PC-3 (cell line): Measurements from ENCODE around the gene APBB2. TPM values are rescaled to one million over a fixed set of nuclear protein-coding genes. Genes with fewer than 3 reads are reported as not detected.

Experiments used
- ATAC-seq: fragments of 200-7000 bp; cut with Tn5 transposase; 2 replicates; pipeline ENCODE4 v1.9.1; 2020; ENCODE audit warnings: mild to moderate bottlenecking, moderate library complexity
- BruUV-seq: library from RNA; stranded (reverse); fragments of 400-500 nt; replicated peaks from 2 replicates; lab custom pipeline; 2021; lab: Mats Ljungman, UMichigan
- CTCF ChIA-PET: fragments of 300-600 bp; sonication (Branson Sonifier 250); formaldehyde crosslinking; loops from one replicate; lab custom pipeline; 2022; ENCODE audit warnings: antibody characterized with exemption; lab: Charles Lee
- POLR2A ChIA-PET: fragments of 300-600 bp; sonication (Branson Sonifier 250); formaldehyde crosslinking; loops from one replicate; lab custom pipeline; 2022; ENCODE audit warnings: antibody characterized with exemption; ENCODE audit not compliant: unreplicated experiment; lab: Charles Lee
- DNase-seq: peaks from one replicate; pipeline ENCODE4 v3.0.0-alpha.2; 2015
- H2AFZ ChIP-seq: fragments of 300-600 bp; sonication (generic); 2 replicates; pipeline ENCODE4 v1.6.0; 2016; ENCODE audit warnings: antibody characterized with exemption, low read length
- H3F3A ChIP-seq: fragments of 300-600 bp; sonication (generic); one replicate; pipeline ENCODE4 v1.6.0; 2017; ENCODE audit warnings: antibody characterized with exemption, low read length, control low read depth, mild to moderate bottlenecking; ENCODE audit not compliant: unreplicated experiment
- H3K27ac ChIP-seq: fragments of 300-600 bp; sonication (generic); 2 replicates; pipeline ENCODE4 v1.5.1; 2016; ENCODE audit warnings: mild to moderate bottlenecking, low read length
- H3K27me3 ChIP-seq: fragments of 300-600 bp; sonication (generic); 2 replicates; pipeline ENCODE4 v1.6.1; 2016; ENCODE audit warnings: low read length, mixed read lengths
- H3K36me3 ChIP-seq: fragments of 300-600 bp; sonication (generic); 2 replicates; pipeline ENCODE4 v1.6.1; 2016; ENCODE audit warnings: low read depth, mixed run types, low read length, mixed read lengths
- H3K4me1 ChIP-seq: fragments of 300-600 bp; sonication (generic); 2 replicates; pipeline ENCODE4 v1.5.1; 2016; ENCODE audit warnings: low read length; ENCODE audit not compliant: insufficient read depth
- H3K4me2 ChIP-seq: fragments of 300-600 bp; sonication (generic); 2 replicates; pipeline ENCODE4 v1.6.0; 2016; ENCODE audit warnings: low read length
- H3K4me3 ChIP-seq: fragments of 300-600 bp; sonication (generic); 2 replicates; pipeline ENCODE4 v1.5.1; 2016; ENCODE audit warnings: mild to moderate bottlenecking, low read length, mixed read lengths
- H3K79me2 ChIP-seq: fragments of 300-600 bp; sonication (generic); 2 replicates; pipeline ENCODE4 v1.6.1; 2017; ENCODE audit warnings: low read length, mixed read lengths
- H3K9ac ChIP-seq: fragments of 300-600 bp; sonication (generic); 2 replicates; pipeline ENCODE4 v1.6.0; 2016; ENCODE audit warnings: mild to moderate bottlenecking, low read length
- H3K9me2 ChIP-seq: fragments of 300-600 bp; sonication (generic); replicated peaks from 2 replicates; pipeline ENCODE4 v1.6.1; 2016; ENCODE audit warnings: mixed run types, low read length, mixed read lengths
- H3K9me3 ChIP-seq: fragments of 300-600 bp; sonication (generic); 2 replicates; pipeline ENCODE4 v1.6.1; 2016; ENCODE audit warnings: low read length, mixed read lengths
- H4K20me1 ChIP-seq: fragments of 300-600 bp; sonication (generic); 2 replicates; pipeline ENCODE4 v1.6.1; 2016; ENCODE audit warnings: low read length, mixed read lengths
- CTCF ChIP-seq: fragments of 300-600 bp; sonication (generic); conservative IDR thresholded peaks from 2 replicates; pipeline ENCODE4 v1.5.1; 2017; ENCODE audit warnings: antibody characterized with exemption, low read depth, mild to moderate bottlenecking, low read length
- EZH2 ChIP-seq: fragments of 300-600 bp; sonication (generic); IDR thresholded peaks from one replicate; pipeline ENCODE4 v1.6.1; 2017; ENCODE audit warnings: antibody characterized with exemption, mild to moderate bottlenecking, low read length; ENCODE audit not compliant: unreplicated experiment
- EZH2phosphoT487 ChIP-seq: fragments of 300-600 bp; sonication (generic); IDR thresholded peaks from 2 replicates; pipeline ENCODE4 v1.6.1; 2018; ENCODE audit warnings: mild to moderate bottlenecking, antibody characterized with exemption, low read length, borderline replicate concordance
- intact Hi-C: fragments of 100-400 bp; cut with micrococcal nuclease; formaldehyde crosslinking; loops from 2 replicates; pipeline ENCODE4 v1.9.0; 2023
- total RNA-seq: library from RNA; depleted of rRNA; stranded (reverse); fragments of >200 nt; gene quantifications from 2 replicates; pipeline ENCODE4 v1.2.3, GENCODE V29; 2014

Gene APBB2
- total RNA-seq, 1 experiment from 2014 or later, result 24.7 TPM

GRCh38 chr4:41121906-41122305 lies 92.4 kb downstream of the APBB2 start:
- no peaks in the 10 kb centered on the region for H3K79me2 ChIP-seq
- ChIA-PET CTCF (no interaction called here), POLR2A (no interaction called here)

GRCh38 chr4:41120297-41121217 lies 93.8 kb downstream of the APBB2 start:
- ATAC-seq (peak; percentile 56; the same call in 1 of the 2 replicates), DNase-seq (no peak)
- Histone ChIP-seq H3K9ac (no peak overlapping the region), H3K4me2 (no peak overlapping the region), H2AFZ (no peak overlapping the region), H3K27ac (no peak overlapping the region), H3K4me1 (peaks cover 5% of the 10 kb centered on the region), H3F3A (no peaks in the 10 kb centered on the region), H3K79me2 (no peaks in the 10 kb centered on the region), H3K36me3 (no peaks in the 10 kb centered on the region), H3K9me3 (no peaks in the 10 kb centered on the region), H3K9me2 (no peaks in the 10 kb centered on the region), H3K27me3 (no peaks in the 10 kb centered on the region), H3K4me3 (no peak overlapping the region), H4K20me1 (no peaks in the 10 kb centered on the region)
- ChIA-PET POLR2A (no interaction called here), CTCF (no interaction called here)
- intact Hi-C loops, result no loop called here
- BruUV-seq, result no TSS peak
- TF ChIP-seq EZH2, result no peak
- no peak for TF ChIP-seq EZH2phosphoT487
- no peak for TF ChIP-seq CTCF

More at GRCh38 chr4:41121906-41122305, 92.4 kb downstream of the APBB2 start:
- H3F3A ChIP-seq, result no peaks in the 10 kb centered on the region
- intact Hi-C loops, result no loop called here
- H3K4me1 ChIP-seq, result peaks cover 5% of the 10 kb centered on the region
- ATAC-seq (no peak), DNase-seq (no peak)
- no peak overlapping the region for H2AFZ ChIP-seq
- no peak overlapping the region for H3K9ac ChIP-seq
- no peak overlapping the region for H3K4me3 ChIP-seq
- H4K20me1 ChIP-seq, result no peaks in the 10 kb centered on the region
- no peaks in the 10 kb centered on the region for H3K9me3 ChIP-seq
- no peaks in the 10 kb centered on the region for H3K27me3 ChIP-seq
- no TSS peak for BruUV-seq
- H3K27ac ChIP-seq, result no peak overlapping the region
- TF ChIP-seq EZH2 (no peak), EZH2phosphoT487 (no peak), CTCF (no peak)
- no peak overlapping the region for H3K4me2 ChIP-seq
- no peaks in the 10 kb centered on the region for H3K9me2 ChIP-seq
- no peaks in the 10 kb centered on the region for H3K36me3 ChIP-seq

GRCh38 chr4:41119867-41120295 lies 94.5 kb downstream of the APBB2 start:
- no peak overlapping the region for H3K4me2 ChIP-seq
- no peaks in the 10 kb centered on the region for H3K36me3 ChIP-seq
- ChIA-PET POLR2A (no interaction called here), CTCF (no interaction called here)
- H3K27ac ChIP-seq, result no peak overlapping the region
- intact Hi-C loops, result no loop called here
- no peaks in the 10 kb centered on the region for H3K9me3 ChIP-seq
- H4K20me1 ChIP-seq, result no peaks in the 10 kb centered on the region
- no peak overlapping the region for H3K9ac ChIP-seq
- ATAC-seq (no peak), DNase-seq (no peak)
- H3K79me2 ChIP-seq, result no peaks in the 10 kb centered on the region
- no peaks in the 10 kb centered on the region for H3K9me2 ChIP-seq
- no peak overlapping the region for H3K4me3 ChIP-seq
- no peak overlapping the region for H2AFZ ChIP-seq
- no peak for TF ChIP-seq CTCF
- TF ChIP-seq EZH2phosphoT487, result no peak
- no TSS peak for BruUV-seq
- no peaks in the 10 kb centered on the region for H3F3A ChIP-seq
- peaks cover 5% of the 10 kb centered on the region; the same call in 1 of the 2 replicates for H3K4me1 ChIP-seq
- no peaks in the 10 kb centered on the region for H3K27me3 ChIP-seq
